Lower lobe of right lung (tissue), 2 donors: ENCODE data around the gene UBE4A. TPM values are rescaled to one million over a fixed set of nuclear protein-coding genes. Genes with fewer than 3 reads are reported as not detected.
"Not testable (repeated sequence)": the region's sequence is repeated elsewhere in the genome, so short reads cannot be mapped to it uniquely, and the experiment has no call there.

Experiments
- ATAC-seq, 2 donors: fragments of 200-7000 bp; cut with Tn5 transposase; one replicate each; pipeline ENCODE4 v1.9.1; 2020 to 2022; ENCODE audit warnings: mild to moderate bottlenecking in 2 of 2, moderate library complexity in 2 of 2
- DNase-seq: peaks from one replicate; pipeline ENCODE4 v3.0.0-alpha.2; 2020
- H3K27ac ChIP-seq: fragments of 200-600 bp; one replicate; pipeline ENCODE4 v1.8.0; 2022
- H3K27me3 ChIP-seq: fragments of 200-600 bp; one replicate; pipeline ENCODE4 v1.8.0; 2022; ENCODE audit warnings: low read depth
- H3K36me3 ChIP-seq: fragments of 200-600 bp; one replicate; pipeline ENCODE4 v1.8.0; 2022; ENCODE audit warnings: mild to moderate bottlenecking
- H3K4me1 ChIP-seq: fragments of 200-600 bp; one replicate; pipeline ENCODE4 v1.8.0; 2022
- H3K4me3 ChIP-seq: fragments of 200-600 bp; one replicate; pipeline ENCODE4 v1.8.0; 2022; ENCODE audit warnings: mild to moderate bottlenecking
- H3K9me3 ChIP-seq: fragments of 200-600 bp; one replicate; pipeline ENCODE4 v1.8.0; 2022
- intact Hi-C: fragments of 100-400 bp; cut with DNase I; formaldehyde crosslinking; loops from one replicate; pipeline ENCODE4 v1.11.0; 2022
- total RNA-seq: library from RNA; stranded (reverse); fragmentation: NEBNext Ultra II Directional; extraction: Animal tissue kit (Norgen Biotek cat#: 25700); gene quantifications from one replicate; pipeline ENCODE4 v1.2.1, GENCODE V29; 2021
- TF ChIP-seq, protein P1 (sequence below): fragments of 200-600 bp; IDR thresholded peaks from one replicate; pipeline ENCODE4 v1.8.0; 2022; ENCODE audit warnings: antibody characterized with exemption, mild to moderate bottlenecking
- donor health status: DM: no; HTN: yes; CAD: no; lungs with severe emphysema.

UBE4A gene
- total RNA-seq, 1 donor from 2014 or later, result 40.8 TPM

DNA sequence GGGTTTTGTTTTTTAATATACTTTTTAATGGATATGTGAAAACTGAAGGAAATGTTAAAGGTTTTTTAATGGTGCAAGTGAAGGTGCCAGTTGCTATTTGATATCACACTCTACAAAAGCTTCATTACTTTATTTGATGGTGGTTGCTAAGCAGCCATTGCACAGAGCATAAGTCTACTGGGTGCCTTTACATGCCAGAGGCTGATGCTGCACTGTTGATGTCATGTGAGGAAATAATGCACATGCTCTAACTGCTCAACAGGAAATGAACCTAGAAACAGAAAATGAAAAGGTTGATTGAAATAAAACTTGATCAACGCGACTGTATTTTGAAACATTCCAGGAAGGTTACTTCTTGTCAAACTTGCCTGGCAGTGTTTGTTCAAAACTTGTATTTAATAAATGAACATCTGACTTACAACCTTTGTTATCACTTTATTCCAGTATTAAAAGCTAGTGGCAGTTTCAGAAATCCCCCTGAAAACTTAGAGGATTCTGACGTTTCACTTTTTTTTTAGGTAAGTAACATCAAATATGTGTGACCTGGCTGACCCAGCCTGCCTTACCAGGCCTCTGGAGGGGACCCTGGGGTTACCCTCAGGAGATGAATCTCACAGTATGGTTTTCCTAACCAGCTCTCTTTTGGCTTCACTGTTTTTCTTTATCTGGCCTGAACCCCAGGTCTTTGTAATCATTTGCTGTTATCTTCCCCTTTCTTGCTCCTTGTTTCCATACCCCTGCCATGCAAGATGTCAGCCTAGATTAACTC, 39.6 kb downstream of the UBE4A start:
- H3K27ac ChIP-seq, result peak overlapping the region; percentile 8
- H3K36me3 ChIP-seq, result peaks cover 37% of the 10 kb centered on the region
- no peak for ATAC-seq
- intact Hi-C loops, result no loop called here
- H3K27me3 ChIP-seq, result no peaks in the 10 kb centered on the region
- TF ChIP-seq, protein P1, sequence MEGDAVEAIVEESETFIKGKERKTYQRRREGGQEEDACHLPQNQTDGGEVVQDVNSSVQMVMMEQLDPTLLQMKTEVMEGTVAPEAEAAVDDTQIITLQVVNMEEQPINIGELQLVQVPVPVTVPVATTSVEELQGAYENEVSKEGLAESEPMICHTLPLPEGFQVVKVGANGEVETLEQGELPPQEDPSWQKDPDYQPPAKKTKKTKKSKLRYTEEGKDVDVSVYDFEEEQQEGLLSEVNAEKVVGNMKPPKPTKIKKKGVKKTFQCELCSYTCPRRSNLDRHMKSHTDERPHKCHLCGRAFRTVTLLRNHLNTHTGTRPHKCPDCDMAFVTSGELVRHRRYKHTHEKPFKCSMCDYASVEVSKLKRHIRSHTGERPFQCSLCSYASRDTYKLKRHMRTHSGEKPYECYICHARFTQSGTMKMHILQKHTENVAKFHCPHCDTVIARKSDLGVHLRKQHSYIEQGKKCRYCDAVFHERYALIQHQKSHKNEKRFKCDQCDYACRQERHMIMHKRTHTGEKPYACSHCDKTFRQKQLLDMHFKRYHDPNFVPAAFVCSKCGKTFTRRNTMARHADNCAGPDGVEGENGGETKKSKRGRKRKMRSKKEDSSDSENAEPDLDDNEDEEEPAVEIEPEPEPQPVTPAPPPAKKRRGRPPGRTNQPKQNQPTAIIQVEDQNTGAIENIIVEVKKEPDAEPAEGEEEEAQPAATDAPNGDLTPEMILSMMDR, result no peak
- DNase-seq, result no peak
- no peaks in the 10 kb centered on the region for H3K9me3 ChIP-seq
- no peak overlapping the region for H3K4me3 ChIP-seq
- peaks cover 26% of the 10 kb centered on the region for H3K4me1 ChIP-seq

DNA sequence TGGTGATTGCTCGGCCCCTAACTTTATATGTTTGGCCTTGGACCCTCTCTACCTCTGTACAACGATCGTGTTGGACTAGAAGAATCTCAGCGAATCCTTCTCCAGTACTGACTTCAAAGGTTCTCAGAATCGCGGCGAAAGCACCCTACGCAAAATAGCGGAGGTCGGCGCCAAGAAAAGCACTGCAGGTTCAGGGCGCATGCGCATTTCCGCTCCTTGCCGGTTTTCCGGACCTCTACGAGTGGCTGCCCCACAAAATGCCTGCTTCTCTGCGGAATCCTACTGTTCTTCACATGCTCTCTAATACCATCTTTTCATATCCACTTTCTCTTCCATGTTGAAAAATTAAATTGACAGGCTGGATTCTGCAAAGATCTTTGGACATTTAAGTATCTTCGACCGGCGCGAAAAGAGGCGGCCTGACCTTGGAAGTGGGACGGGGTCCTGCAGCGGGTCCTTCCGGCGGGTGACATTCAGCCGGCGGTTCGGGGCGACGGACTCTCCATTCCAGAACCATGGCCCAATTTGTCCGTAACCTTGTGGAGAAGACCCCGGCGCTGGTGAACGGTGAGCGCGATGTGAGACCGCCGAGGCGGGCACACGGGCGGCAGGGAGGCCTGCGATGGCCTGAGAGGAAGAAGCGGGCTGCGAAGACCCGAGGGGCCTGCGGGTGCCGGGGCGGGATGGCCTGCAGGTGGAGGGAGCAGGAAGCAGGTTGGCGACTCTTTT, 41.9 kb downstream of the UBE4A start, which contains the start of gene ATP5MG:
TSS of gene ATP5MG (plus strand) at position 456 of the 729 bp plus-strand sequence. CDS start at position 516, 60 bp downstream.
- peak; percentile 93 to 94 for ATAC-seq
- no peaks in the 10 kb centered on the region for H3K9me3 ChIP-seq
- TF ChIP-seq, protein P1, result no peak
- H3K27ac ChIP-seq, result peak within 1 kb of the TSS; percentile 91
- H3K4me3 ChIP-seq, result peak within 1 kb of the TSS; percentile 97
- H3K4me1 ChIP-seq, result peaks cover 39% of the 10 kb centered on the region
- DNase-seq, result peak; percentile 94
- intact Hi-C loops, result no loop called here
- H3K27me3 ChIP-seq, result no peaks in the 10 kb centered on the region
- H3K36me3 ChIP-seq, result peaks cover 26% of the 10 kb centered on the region

DNA sequence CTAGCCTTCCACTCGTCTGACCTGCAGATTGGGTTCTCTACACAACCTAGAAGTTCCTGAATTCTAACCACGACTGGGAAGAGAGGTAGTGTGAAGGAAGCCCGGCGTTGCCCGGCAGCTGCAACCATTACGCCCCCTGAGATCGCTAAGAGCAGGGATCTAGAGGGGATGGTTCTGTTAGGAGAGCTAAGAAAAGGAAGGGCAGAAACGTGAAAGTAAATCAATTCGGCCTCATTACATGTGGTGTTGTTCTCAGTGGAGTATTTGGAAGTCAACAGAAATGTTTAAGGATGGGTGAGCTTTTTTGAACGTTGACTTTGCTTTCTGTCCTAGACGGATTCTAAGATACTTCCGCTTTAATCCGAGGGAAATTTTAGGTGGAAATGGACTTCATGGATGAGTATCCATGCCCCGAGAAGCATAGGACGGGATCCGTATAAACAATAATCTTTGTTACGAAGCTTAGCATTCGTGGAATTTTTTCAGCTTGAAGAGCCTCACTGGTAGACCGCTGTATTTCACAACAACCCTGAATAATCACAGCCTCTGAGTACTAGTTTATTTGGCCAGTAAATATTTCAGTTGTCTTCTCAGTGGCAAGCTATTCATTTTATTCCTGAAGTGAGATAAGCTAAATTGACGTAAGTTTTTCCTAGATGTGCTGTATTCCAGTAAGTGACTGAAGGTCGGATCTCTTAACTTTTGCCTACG, 42.6 kb downstream of the UBE4A start:
- ATAC-seq, result peak; percentile 62 to 81
- H3K27me3 ChIP-seq, result no peaks in the 10 kb centered on the region
- H3K9me3 ChIP-seq, result no peaks in the 10 kb centered on the region
- H3K4me1 ChIP-seq, result peaks cover 39% of the 10 kb centered on the region
- TF ChIP-seq, protein P1, result no peak
- intact Hi-C loops, result no loop called here
- DNase-seq, result no peak
- H3K4me3 ChIP-seq, result peak overlapping the region; percentile 97
- H3K36me3 ChIP-seq, result peaks cover 26% of the 10 kb centered on the region
- peak overlapping the region; percentile 91 for H3K27ac ChIP-seq

- Histone ChIP-seq H3K36me3 (peaks cover 31% of the 10 kb centered on the region), H3K27ac (peak overlapping the region; percentile 91), H3K4me1 (peaks cover 39% of the 10 kb centered on the region), H3K4me3 (peak overlapping the region; percentile 97)
- DNase-seq, ATAC-seq, H3K27me3 ChIP-seq, H3K9me3 ChIP-seq, intact Hi-C loops: not testable (repeated sequence)
Observed at GRCh38 chr11:118402594-118402993, 43.2 kb downstream of the UBE4A start.

- DNase-seq (no peak), ATAC-seq (no peak)
- Histone ChIP-seq H3K36me3 (peaks cover 53% of the 10 kb centered on the region), H3K9me3 (no peaks in the 10 kb centered on the region), H3K27me3 (no peaks in the 10 kb centered on the region), H3K4me3 (no peak overlapping the region), H3K4me1 (peaks cover 36% of the 10 kb centered on the region), H3K27ac (no peak overlapping the region)
- TF ChIP-seq, protein P1, result no peak
- intact Hi-C loops, result no loop called here
Observed at GRCh38 chr11:118406599-118407166, 47.3 kb downstream of the UBE4A start.
